Measurements from ENCODE around the gene NLK.

DNA sequence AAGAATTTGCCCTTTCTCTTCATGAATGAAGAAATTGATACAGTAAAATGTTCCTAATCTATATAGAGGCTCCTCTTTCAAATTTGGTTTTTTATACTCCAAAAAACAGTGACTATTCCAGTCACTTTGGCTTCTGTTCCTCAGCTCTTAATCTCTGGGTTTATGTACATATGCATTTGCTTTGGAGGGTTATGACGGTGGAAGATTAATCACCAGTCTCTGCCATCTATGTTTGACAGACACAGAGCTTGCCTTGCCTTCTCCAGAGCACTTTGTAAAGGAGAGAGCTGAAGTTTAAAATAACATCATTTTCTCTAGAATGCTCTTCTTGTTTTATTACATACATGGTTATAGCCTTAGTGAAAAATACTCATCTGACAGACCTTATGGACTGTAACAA lies 99.3 kb downstream of the NLK start:
- TF ChIP-seq, protein P1, sequence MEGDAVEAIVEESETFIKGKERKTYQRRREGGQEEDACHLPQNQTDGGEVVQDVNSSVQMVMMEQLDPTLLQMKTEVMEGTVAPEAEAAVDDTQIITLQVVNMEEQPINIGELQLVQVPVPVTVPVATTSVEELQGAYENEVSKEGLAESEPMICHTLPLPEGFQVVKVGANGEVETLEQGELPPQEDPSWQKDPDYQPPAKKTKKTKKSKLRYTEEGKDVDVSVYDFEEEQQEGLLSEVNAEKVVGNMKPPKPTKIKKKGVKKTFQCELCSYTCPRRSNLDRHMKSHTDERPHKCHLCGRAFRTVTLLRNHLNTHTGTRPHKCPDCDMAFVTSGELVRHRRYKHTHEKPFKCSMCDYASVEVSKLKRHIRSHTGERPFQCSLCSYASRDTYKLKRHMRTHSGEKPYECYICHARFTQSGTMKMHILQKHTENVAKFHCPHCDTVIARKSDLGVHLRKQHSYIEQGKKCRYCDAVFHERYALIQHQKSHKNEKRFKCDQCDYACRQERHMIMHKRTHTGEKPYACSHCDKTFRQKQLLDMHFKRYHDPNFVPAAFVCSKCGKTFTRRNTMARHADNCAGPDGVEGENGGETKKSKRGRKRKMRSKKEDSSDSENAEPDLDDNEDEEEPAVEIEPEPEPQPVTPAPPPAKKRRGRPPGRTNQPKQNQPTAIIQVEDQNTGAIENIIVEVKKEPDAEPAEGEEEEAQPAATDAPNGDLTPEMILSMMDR (IDR thresholded peaks at IDR 0.05) = no peak
- no peak for TF ChIP-seq POLR2A (IDR thresholded peaks at IDR 0.05)
- TF ChIP-seq POLR2AphosphoS5 (IDR thresholded peaks at IDR 0.05) = no peak
- no peak for TF ChIP-seq EP300 (IDR thresholded peaks at IDR 0.05)

Measured in upper lobe of left lung (tissue), 4 donors.